Smooth muscle cell (in vitro differentiated cells): ENCODE measurements around the gene RPH3AL. TPM values are rescaled to one million over a fixed set of nuclear protein-coding genes. Genes with fewer than 3 reads are reported as not detected.

ENCODE experiments used
- DNase-seq: peaks from one replicate; lab custom pipeline; 2025; ENCODE audit not compliant: unreplicated experiment; lab: John Stamatoyannopoulos, UW
- H2AFZ ChIP-seq: fragments of 200-600 bp; sonication (generic); 2 replicates; pipeline ENCODE4 v1.6.0; 2016; ENCODE audit warnings: antibody characterized with exemption, low read depth, mild to moderate bottlenecking
- H3F3A ChIP-seq: fragments of 200-600 bp; sonication (generic); 2 replicates; pipeline ENCODE4 v1.6.0; 2017; ENCODE audit warnings: antibody characterized with exemption, low read depth
- H3K27ac ChIP-seq: fragments of 200-600 bp; sonication (generic); 2 replicates; pipeline ENCODE4 v1.5.1; 2016; ENCODE audit warnings: low read depth, mild to moderate bottlenecking
- H3K27me3 ChIP-seq: fragments of 200-600 bp; sonication (generic); 2 replicates; pipeline ENCODE4 v1.6.1; 2016; ENCODE audit warnings: low read depth, mild to moderate bottlenecking
- H3K36me3 ChIP-seq: fragments of 200-600 bp; sonication (generic); 2 replicates; pipeline ENCODE4 v1.5.1; 2016; ENCODE audit warnings: low read depth
- H3K4me1 ChIP-seq: fragments of 200-600 bp; sonication (generic); 2 replicates; pipeline ENCODE4 v1.5.1; 2016; ENCODE audit warnings: low read depth
- H3K4me2 ChIP-seq: fragments of 200-600 bp; sonication (generic); 2 replicates; pipeline ENCODE4 v1.6.0; 2016; ENCODE audit warnings: mild to moderate bottlenecking
- H3K4me3 ChIP-seq: fragments of 200-600 bp; sonication (generic); 2 replicates; pipeline ENCODE4 v1.5.1; 2016; ENCODE audit warnings: mild to moderate bottlenecking
- H3K79me2 ChIP-seq: fragments of 200-600 bp; sonication (generic); 2 replicates; pipeline ENCODE4 v1.6.0; 2016; ENCODE audit warnings: low read depth, mild to moderate bottlenecking
- H3K9ac ChIP-seq: fragments of 200-600 bp; sonication (generic); 2 replicates; pipeline ENCODE4 v1.6.0; 2016; ENCODE audit warnings: low read depth
- H3K9me3 ChIP-seq: fragments of 200-600 bp; sonication (generic); replicated peaks from 2 replicates; pipeline ENCODE4 v1.5.1; 2016; ENCODE audit warnings: low read depth
- H4K20me1 ChIP-seq: fragments of 200-600 bp; sonication (generic); 2 replicates; pipeline ENCODE4 v1.6.0; 2016; ENCODE audit warnings: low read depth
- WGBS: methylation state at CpG from one replicate; pipeline ENCODE4 v1.1.7; 2016; ENCODE audit warnings: low lambda C conversion rate; 5-methylcytosine and 5-hydroxymethylcytosine counted together
- polyA plus RNA-seq: library from polyadenylated mRNA; unstranded; fragments of >200 nt; fragmentation: Nextera tagmentation; extraction: Ambion mirVana; gene quantifications from 2 replicates; pipeline ENCODE4 v1.2.1, GENCODE V29; 2016
- total RNA-seq: library from RNA; depleted of rRNA; stranded (reverse); fragments of >200 nt; gene quantifications from 2 replicates; pipeline ENCODE4 v1.2.3, GENCODE V29; 2014
- TF ChIP-seq, protein P1 (sequence below): fragments of 200-600 bp; sonication (generic); IDR thresholded peaks from 2 replicates; pipeline ENCODE4 v1.5.1; 2017; ENCODE audit warnings: borderline replicate concordance, mild to moderate bottlenecking, antibody characterized with exemption; ENCODE audit not compliant: insufficient read depth, poor library complexity, severe bottlenecking

The RPH3AL gene, protein sequence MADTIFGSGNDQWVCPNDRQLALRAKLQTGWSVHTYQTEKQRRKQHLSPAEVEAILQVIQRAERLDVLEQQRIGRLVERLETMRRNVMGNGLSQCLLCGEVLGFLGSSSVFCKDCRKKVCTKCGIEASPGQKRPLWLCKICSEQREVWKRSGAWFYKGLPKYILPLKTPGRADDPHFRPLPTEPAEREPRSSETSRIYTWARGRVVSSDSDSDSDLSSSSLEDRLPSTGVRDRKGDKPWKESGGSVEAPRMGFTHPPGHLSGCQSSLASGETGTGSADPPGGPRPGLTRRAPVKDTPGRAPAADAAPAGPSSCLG
- total RNA-seq: 0.67 and 1.8 TPM in 2 replicates
- 1.3 and 3.3 TPM in 2 replicates for polyA plus RNA-seq

GRCh38 chr17:352421-353212 is at the start of gene RPH3AL:
RPH3AL (minus strand) TSS chr17:352807; CDS start chr17:327543, 25,264 bp downstream.
- H3K4me3 ChIP-seq: peak within 1 kb of the TSS; percentile 25
- H3K4me1 ChIP-seq: peaks cover 22% of the 10 kb centered on the region
- H3K9ac ChIP-seq: peak within 1 kb of the TSS; percentile 50
- H3K27ac ChIP-seq: peak within 1 kb of the TSS; percentile 84
- 19% methylated on average over 22 of the region's 22 CpGs for WGBS
- H3F3A ChIP-seq: peaks cover 6% of the 10 kb centered on the region
- TF ChIP-seq, protein P1, sequence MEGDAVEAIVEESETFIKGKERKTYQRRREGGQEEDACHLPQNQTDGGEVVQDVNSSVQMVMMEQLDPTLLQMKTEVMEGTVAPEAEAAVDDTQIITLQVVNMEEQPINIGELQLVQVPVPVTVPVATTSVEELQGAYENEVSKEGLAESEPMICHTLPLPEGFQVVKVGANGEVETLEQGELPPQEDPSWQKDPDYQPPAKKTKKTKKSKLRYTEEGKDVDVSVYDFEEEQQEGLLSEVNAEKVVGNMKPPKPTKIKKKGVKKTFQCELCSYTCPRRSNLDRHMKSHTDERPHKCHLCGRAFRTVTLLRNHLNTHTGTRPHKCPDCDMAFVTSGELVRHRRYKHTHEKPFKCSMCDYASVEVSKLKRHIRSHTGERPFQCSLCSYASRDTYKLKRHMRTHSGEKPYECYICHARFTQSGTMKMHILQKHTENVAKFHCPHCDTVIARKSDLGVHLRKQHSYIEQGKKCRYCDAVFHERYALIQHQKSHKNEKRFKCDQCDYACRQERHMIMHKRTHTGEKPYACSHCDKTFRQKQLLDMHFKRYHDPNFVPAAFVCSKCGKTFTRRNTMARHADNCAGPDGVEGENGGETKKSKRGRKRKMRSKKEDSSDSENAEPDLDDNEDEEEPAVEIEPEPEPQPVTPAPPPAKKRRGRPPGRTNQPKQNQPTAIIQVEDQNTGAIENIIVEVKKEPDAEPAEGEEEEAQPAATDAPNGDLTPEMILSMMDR: no peak
- H3K79me2 ChIP-seq: no peaks in the 10 kb centered on the region
- H4K20me1 ChIP-seq: no peaks in the 10 kb centered on the region
- peak within 1 kb of the TSS; percentile 77 for H3K4me2 ChIP-seq
- H3K9me3 ChIP-seq: no peaks in the 10 kb centered on the region
- peak within 1 kb of the TSS; percentile 94 for H2AFZ ChIP-seq
- no peak for DNase-seq
- H3K27me3 ChIP-seq: no peaks in the 10 kb centered on the region
- H3K36me3 ChIP-seq: no peaks in the 10 kb centered on the region

DNA sequence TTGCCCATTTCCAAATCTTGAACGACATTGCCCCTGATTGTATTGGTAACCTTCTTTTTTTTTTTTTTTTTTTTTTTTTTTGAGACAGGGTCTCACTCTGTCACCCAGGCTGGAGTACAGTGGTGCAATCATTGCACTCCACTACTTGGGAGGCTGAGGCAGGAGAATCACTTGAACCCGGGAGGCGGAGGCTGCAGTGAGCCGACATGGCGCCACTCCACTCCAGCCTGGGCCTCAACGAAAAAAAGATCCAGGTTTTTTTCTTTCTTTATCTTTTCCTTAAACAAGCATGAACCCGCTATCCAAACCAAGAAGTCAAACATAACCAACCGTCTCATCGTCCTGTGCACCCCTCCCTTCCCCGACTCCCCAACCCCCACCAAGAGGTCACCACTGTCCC is 47.6 kb upstream of the RPH3AL start:
- Histone ChIP-seq H3K79me2 (no peaks in the 10 kb centered on the region), H3K9me3 (no peaks in the 10 kb centered on the region), H3K4me2 (no peak overlapping the region), H2AFZ (no peak overlapping the region), H3K4me3 (no peak overlapping the region), H3K27ac (no peak overlapping the region), H3K4me1 (no peaks in the 10 kb centered on the region), H3K36me3 (no peaks in the 10 kb centered on the region), H4K20me1 (no peaks in the 10 kb centered on the region), H3F3A (no peaks in the 10 kb centered on the region), H3K9ac (no peak overlapping the region), H3K27me3 (peaks cover 10% of the 10 kb centered on the region)
- DNase-seq: no peak
- TF ChIP-seq, protein P1: no peak
- WGBS: 85% methylated on average over 10 of the region's 10 CpGs

- no peaks in the 10 kb centered on the region for H3K36me3 ChIP-seq
- TF ChIP-seq, protein P1: no peak
- no peak overlapping the region for H2AFZ ChIP-seq
- H3K79me2 ChIP-seq: no peaks in the 10 kb centered on the region
- no peaks in the 10 kb centered on the region for H3K4me1 ChIP-seq
- H3K9ac ChIP-seq: no peak overlapping the region
- H3K9me3 ChIP-seq: no peaks in the 10 kb centered on the region
- H3K27me3 ChIP-seq: peaks cover 10% of the 10 kb centered on the region
- no peak overlapping the region for H3K4me2 ChIP-seq
- no peak overlapping the region for H3K27ac ChIP-seq
- DNase-seq: no peak
- WGBS: 91% methylated on average over 6 of the region's 6 CpGs
- H3K4me3 ChIP-seq: no peak overlapping the region
- no peaks in the 10 kb centered on the region for H4K20me1 ChIP-seq
- H3F3A ChIP-seq: no peaks in the 10 kb centered on the region
Observed at GRCh38 chr17:396788-397187, 44.2 kb upstream of the RPH3AL start.
